NCI-H2081 (cell line): ENCODE data around the gene AOC1.

Experiments
- DNase-seq, 2 experiments: peaks; one replicate each; lab custom pipeline; 2025; lab: John Stamatoyannopoulos, UW

Gene AOC1

DNA sequence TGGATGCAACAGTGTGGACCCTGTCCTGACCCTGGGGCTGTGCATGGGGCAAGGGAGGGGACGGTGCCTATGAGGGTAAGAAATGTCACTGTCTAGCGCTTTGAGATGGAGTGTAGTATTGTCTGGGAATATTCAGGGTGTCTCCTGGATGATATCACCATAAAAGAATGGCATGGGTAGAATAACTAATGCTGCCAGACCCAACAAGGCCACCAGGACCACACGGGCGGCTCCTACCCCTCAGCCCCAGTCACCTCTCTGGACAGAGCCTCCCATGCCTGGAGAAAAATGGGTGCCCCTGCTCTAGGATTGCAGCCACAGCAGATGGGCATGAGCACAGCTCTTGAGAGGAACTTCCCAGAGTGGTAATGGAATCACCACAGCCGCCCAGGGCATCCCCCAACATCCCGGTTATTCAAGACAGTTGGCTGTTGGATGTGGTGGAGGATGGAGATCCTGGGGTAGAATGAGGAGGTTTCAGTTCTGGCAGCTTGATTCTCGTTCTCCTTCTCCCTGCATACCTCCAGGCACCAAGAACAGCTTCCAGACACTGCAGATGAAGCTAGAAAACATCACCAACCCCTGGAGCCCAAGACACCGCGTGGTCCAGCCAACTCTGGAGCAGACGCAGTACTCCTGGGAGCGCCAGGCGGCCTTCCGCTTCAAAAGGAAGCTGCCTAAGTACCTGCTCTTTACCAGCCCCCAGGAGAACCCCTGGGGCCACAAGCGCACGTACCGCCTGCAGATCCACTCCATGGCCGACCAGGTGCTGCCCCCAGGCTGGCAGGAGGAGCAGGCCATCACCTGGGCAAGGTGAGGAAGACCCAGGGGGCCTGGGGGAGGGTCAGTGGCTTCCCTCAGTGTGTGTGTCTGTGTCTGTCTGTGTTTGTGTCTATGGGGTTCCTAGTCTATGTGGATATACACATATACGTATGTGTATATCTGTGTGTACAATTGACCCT lies 6.2 kb downstream of the AOC1 start:
- DNase-seq: no peak

DNA sequence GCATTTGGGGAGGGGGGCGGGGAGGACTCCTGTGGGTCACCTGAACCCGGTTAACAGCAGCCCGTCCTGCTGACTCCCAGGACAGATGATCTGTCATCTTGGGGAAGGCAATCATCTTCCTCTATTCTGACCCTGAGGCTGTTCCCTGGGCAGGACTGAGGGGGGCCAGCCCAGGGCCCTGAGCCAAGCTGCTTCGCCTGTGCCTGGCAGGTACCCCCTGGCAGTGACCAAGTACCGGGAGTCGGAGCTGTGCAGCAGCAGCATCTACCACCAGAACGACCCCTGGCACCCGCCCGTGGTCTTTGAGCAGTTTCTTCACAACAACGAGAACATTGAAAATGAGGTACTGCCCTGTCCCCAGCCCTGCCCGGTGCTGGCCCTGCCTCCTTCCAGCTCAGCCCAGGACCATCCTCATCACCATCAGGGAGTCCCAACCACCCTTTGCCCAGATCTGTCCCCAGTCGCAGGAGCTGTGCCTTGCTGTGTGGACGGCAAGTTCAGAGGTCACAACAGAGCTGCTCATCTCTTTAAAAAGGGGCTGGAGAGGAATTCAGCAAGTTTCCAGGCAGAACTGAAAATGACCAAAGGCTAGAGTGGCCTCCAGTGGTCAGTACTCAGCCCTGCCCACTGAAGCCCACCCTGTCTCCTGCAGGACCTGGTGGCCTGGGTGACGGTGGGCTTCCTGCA lies 8.1 kb downstream of the AOC1 start:
- no peak for DNase-seq

DNA sequence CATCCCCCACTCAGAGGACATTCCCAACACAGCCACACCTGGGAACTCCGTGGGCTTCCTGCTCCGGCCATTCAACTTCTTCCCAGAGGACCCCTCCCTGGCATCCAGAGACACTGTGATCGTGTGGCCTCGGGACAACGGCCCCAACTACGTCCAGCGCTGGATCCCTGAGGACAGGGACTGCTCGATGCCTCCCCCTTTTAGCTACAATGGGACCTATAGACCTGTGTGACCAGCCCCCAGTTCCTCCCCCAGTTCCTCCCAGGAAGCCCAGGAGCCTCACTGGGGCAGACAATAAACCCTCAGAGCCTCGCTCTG lies 8.6 kb downstream of the AOC1 start:
- no peak for DNase-seq

DNA sequence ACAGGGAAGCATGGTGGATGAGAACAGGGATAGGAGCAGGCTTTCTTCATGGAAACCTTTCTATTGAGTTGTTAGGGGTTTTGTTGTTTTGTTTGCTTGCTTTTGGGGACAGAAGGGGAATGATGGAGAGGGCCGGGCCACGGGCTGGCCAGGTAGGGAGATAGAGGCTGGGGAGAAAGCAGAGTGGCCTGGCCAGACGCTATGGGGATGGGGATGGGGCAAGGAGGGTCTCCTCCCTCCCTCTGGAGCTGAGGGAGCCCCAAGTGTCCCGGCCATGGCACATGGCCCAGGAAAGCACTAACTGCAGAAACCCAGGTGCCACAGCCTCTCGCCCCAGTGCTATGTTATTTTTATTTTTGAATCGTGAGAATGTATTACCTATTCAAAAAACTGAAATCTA lies 10.0 kb downstream of the AOC1 start:
- no peak for DNase-seq

DNA sequence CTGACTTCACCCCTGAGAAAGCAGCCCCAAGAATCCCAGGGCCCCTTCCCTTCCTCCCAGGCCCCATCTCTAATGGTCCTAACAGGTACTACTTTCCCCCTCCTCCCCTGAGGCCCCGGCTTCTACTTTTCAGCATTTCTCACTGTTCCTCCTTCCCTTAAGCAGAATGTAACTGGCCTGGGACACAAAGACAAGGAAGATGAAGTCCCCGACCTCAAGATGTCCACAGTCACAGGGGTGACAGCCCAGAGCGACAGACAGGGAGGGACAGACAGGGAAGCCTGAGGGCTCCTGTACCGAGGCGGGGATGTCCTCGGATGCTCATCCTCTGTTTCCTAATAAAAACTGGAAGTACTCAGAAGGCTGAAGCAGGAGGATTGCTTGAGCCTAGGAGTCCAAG lies 11.6 kb downstream of the AOC1 start:
- no peak for DNase-seq

DNA sequence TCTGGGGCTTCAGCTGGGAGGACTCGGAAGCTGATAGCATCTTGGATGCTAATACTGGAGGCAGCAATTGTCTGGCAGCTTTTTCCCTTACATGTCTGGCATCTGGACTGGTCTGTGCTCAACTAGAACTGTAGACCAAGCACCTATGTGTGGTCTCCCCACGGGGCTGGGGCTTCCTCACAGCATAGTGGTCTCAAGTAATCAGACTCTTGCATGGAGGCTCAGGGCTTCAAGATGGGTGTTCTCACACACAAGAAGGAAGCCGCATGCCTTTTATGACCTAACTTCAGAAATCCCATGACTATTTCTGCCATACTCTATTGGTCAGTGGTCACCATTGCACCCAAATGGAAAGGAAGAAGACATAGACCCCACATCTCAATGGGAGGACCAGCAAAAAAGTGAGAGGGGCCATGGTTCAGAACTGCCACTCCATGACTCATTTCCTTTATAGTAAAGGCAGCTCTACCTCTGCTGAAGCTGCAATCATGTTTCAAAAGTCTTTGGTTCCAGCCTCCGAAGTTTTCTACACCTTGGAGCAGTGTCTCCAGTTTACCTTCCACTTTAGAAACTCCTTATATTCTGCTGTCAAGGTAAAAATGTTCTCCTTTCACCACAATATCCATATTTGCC lies 14.7 kb downstream of the AOC1 start:
- DNase-seq: no peak

DNA sequence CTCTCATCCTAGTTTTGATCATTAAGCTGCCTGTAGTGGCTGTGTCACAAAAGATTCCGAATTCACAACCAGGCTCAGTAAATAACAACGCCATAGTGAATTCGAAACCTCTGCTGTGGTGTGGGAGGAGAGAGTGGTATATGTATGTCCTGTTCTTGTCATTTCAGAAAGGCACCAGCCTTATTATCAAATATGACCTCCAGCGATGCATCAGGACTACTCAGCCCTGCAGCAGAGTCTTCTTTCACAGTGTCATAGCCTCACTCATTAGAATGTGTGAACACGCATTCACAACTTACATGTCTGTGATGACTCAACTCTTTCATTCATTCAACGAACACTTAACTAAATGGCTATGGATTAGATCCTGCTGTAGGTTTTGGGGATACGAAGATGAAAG lies 15.3 kb downstream of the AOC1 start:
- no peak for DNase-seq

DNA sequence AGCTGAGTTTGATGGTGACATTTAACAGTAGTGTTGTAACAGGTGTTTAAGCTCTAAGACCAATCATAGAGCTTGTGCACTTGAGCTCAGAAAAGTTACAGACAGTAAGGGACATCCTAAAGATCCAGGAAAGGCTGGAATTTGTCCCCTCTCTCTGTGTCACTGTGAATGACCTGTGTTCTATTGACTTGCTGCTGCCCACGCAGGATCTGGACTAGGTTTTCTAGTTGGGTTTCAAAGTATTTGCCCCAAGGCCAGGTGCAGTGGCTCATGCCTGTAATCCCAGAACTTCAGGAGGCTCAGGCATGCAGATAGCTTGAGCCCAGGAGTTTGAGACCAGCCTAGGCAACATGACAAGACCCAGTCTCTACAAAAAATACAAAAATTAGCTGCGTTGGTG lies 17.1 kb downstream of the AOC1 start:
- no peak for DNase-seq

DNA sequence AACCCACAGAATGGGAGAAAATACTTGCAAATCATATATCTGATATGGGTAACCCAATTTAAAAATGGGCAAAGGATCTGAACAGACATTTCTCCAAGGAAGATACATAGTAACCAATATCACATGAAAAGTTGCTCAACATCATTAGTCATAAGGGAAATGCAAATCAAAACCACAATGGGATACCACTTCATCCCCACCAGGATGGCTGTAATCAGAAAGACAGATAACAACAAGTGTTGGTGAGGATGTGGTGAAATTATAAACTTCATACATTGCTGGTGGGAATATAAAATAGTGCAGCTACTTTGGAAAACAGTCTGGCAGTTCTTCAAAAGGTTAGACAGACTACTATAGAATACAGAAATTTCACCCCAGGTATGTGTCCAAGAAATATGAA lies 19.3 kb downstream of the AOC1 start:
- no peak for DNase-seq

DNA sequence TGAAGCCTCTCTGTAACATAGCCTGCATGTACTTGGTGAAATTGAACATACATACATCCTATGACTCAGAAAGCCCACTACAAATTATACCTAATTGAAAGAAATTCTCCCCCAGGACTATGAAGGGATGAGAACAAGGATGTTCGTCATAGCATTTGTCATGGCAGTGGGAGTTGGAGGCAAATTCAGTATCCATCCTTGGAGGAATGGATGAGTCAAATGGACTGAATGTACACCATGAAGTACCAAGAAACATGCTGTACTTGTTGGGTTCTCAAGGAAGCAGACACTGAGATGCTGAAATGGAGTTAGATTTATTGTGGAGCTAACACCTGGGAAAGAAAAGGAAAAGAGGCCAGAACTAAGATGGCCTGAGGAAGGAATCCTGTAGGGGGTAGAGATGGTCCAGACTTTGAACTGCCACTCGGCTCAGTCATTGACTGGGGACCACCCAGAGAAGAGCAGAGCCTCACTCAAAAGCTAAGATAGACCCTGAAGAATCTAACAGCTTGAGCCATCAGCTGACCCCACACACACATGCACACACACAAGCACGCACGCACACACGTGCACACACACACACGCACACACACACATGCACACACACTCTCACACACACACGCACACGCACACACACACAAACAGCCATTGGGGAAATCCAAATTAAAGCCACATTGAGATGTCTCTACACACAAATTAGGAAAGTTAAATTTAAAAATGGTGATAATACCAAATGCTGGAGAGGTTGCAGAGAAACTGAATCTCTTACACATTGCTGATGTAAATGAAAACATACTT lies 22.3 kb downstream of the AOC1 start:
- no peak for DNase-seq

DNA sequence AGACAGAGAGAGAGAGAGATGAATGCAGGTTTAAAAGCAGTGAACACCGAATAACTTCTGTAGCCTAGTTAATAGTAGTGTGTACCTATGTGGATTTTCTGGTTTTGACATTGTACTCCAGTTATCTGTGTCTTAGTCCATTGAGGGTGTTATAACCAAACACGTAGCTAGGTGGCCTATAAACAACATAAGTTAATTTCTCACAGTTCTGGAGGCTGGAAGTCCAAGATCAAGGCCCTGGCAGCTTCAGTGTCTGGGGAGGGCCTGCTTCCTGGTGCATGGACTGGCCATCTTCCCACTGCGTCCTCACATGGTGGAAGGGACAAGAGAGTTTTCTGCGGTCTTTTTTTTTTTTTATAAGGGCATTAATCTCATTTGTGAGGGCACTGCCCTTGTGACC lies 23.5 kb downstream of the AOC1 start:
- peak in 1 of 2 experiments; percentile 51 for DNase-seq

DNA sequence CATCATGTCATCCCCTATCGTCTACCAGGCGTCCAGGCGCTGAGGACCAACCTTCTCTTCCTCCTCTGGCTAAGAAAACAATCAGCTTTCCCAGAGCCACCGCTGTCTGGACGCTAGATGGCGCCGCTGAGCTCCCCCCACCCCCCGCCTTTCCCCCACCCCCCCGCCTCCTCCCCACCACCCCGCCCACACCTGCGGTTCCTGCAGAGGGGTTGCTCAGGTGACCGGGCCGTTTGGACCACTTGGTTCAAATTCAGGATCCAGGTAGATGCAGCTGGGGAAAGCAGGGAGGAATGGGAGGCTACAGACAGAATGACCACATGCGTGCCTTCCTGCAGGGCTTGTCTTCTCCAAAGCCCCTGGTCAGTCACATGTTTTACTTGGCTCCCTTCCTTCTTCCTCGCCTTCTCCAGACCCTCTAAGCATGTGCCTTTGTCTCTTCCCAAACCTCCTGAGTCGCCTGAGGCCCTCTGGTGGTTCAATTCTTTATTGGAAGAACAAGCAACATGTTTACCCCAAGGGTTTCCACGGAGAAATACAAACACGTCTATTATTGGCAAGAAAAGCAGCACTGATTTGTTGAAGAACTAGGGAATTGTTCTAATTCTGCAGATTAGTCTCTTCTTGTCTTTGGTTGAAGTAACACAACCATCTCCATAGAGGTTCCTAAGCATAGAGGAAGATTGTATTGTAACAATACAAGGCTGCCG lies 24.7 kb downstream of the AOC1 start:
- peak; percentile 89 to 91 for DNase-seq

DNA sequence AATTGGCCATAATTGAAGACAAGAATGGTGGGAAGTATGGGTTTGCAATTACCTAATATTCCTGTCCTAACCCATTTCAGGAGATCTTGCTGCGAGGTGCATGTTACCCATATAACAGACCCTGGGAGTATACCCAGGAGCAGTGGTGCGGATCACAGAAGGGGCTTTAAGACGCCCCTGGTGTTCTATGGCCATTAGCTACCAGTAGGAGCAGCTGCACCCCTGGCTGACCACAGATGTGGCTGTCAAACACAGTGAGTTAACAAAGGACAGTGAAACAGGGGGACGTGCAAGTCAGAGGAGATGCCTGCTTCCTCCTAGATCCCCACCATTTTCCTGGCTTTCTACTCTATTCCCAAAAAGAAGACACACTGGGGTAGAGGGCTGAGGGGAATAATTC lies 25.2 kb downstream of the AOC1 start:
- no peak for DNase-seq

DNA sequence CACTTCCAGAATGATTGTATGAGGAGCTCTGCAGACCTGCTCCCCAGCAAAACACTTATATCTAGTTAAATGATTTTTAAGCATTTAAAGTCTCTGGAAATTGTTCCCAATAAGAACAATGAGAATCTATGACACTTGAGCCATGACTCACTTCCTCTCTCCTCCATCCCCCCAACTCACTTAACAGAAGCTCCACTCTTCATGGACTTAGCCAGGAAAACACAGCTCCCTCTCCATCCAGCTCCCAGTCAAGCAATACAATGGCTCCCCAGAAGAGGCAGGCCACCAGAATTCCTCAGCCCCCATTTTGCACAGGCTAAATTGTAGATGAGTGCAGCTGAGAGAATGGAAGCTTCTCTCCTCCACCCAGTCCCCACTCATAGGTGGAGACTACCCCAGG lies 27.0 kb downstream of the AOC1 start:
- no peak for DNase-seq

DNA sequence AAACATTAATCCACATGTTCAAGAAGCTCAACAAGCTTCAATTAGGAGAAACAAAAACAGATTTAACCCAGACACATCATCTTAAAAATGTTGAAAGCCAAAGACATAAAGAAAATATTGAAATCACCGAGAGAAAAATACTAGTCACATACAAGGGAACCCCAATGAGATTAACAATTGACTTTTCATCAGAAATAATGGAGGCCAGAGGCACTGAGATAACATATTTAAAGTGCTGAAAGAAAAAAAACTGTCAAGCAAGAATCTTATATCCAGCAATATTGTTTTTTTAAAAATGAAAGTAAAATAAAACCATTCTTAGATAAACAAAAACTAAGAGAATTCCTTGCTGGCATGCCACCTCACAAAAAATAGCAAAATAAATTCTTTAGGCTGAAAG lies 28.9 kb downstream of the AOC1 start:
- DNase-seq: no peak

DNA sequence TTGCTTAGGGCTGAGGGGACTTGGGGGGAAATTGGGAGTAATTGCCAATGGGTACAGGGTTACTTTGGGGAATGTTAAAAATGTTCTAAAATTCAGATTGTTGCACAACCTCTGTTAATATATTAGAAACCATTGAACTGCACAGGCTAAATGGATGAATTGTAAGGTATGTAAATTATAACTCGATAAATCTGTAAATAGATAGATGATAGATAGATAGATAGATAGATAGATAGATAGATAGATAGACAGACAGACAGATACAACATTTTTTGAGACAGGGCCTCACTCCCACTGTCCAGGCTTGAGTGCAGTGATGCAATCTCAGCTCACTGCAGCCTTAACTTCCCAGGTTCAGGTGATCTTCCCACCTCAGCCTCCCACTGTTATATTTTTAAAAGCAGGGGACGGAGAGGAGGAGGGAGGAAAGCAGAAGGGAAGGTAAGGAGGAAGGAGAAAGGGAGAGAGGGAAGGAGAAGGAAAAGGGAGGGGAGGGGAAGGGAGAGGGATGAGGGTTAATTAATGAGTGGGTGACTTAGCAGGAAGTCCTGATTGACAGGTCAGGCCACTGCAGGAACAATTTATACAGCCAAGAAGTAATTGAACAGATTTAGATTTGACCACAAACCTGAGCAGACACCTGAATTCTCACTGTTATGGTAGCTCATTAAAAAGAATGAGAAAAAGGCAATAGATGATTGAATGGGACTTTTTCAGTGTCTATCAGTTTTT lies 38.7 kb downstream of the AOC1 start:
- no peak for DNase-seq

DNA sequence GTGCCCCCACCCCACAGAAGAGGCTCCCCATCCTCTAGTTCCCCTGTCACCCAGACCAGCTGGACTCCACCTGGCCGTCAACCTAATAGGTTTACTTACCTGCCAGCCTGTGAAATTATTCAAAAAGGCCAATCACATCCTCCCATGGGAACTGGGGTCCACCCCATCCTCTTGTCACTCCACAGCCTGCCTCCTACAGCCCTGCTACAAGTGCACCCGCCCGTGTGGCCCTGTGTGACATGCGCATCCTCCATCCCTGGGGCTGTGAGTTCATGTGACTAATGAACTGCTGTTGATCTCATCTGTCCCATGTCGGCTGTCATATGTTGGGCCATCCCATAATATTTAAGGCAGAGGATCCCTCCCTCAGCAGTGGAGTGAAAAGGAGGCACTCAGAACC lies 39.4 kb downstream of the AOC1 start:
- DNase-seq: no peak

DNA sequence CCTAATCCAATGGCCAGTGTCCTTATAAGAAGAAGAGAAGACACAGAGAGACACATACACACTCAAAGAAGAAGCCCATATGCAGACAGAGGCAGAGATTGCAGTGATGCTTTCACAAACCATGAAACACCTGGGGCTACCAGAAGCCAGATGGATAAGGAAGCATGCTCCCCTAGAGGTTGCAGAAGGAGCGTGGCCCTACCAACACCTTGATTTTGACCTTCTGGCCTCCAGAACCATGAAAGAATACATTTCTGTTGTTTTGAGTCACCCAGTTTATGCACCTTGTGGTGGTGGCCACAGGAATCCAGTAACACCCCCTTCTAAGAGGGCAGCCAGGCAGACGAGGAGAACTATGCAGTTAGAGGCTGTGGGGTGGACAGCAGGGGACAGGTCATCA lies 43.5 kb downstream of the AOC1 start:
- no peak for DNase-seq

DNA sequence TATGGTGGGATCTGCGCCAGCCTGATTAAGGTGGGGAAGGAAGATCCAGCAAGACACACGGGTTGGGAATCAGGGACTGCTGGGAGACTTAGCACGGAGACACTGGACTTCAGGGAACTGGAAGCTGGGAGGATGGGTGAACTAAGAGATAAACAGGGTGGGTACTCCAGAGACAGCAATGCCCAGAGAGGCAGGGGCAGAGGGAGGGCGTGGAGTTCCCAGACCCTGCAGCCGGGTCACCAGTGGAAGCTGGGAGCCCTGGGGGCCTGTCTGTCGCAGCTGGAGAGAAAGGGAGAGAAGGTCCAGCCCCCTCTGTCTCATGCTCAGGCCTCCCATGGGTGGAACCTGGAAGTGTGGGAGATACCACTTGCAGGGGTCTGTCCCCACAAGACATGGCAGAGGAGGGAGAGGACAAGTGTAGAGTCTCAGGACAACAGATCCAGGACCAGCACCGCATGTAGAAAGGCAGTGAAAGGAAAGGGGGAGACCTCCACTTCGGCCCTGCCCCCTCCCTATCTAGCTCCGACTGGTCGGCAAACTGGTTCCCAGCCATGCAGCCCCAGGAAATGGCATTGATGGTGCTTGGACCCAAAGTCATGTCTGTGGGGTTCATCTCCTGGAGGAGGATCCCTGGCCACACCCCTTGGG lies 44.4 kb downstream of the AOC1 start:
- no peak for DNase-seq
